HFF-Myc (cell line): Measurements from ENCODE around the gene TIGIT.
A peak's percentile ranks its signal among the peaks of the same experiment; 100 is the strongest.
"Not testable (repeated sequence)": the region's sequence is repeated elsewhere in the genome, so short reads cannot be mapped to it uniquely, and the experiment has no call there.

Source experiments
- DNase-seq: peaks from one replicate; pipeline ENCODE4 v3.0.0-alpha.2; 2011; ENCODE audit warnings: low read depth; ENCODE audit errors: extremely low read depth
- H3K4me3 ChIP-seq: replicated peaks from 2 replicates; pipeline ENCODE4 v1.5.1; 2011; ENCODE audit warnings: low read depth, mild to moderate bottlenecking, control low read depth, low read length
- TF ChIP-seq, protein P1 (sequence below): IDR thresholded peaks from 2 replicates; pipeline ENCODE4 v1.5.1; 2012; ENCODE audit warnings: mild to moderate bottlenecking, low read depth, low read length, control low read depth; ENCODE audit errors: missing control alignments

Gene TIGIT

DNA sequence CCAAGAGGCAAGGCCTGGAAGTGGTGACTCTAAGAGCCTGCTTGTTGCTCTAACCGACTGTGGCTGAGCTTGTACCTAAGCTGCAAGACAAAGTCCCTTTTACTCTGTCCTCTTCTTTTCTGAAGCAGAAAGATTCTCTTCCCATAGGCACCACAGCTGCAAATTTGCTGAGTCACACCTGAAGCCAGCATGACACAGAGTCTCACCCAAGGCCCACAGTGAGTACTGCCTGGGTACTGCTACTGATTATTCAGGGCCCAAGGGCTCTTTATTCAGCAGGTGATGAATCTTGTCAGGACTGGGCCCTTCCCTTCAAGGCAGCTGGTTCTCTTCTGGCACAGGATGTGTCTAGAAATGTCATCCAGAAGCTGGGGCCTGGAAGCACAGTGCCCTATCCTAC, 18.9 kb upstream of the TIGIT start:
- no peak overlapping the region for H3K4me3 ChIP-seq
- TF ChIP-seq, protein P1, sequence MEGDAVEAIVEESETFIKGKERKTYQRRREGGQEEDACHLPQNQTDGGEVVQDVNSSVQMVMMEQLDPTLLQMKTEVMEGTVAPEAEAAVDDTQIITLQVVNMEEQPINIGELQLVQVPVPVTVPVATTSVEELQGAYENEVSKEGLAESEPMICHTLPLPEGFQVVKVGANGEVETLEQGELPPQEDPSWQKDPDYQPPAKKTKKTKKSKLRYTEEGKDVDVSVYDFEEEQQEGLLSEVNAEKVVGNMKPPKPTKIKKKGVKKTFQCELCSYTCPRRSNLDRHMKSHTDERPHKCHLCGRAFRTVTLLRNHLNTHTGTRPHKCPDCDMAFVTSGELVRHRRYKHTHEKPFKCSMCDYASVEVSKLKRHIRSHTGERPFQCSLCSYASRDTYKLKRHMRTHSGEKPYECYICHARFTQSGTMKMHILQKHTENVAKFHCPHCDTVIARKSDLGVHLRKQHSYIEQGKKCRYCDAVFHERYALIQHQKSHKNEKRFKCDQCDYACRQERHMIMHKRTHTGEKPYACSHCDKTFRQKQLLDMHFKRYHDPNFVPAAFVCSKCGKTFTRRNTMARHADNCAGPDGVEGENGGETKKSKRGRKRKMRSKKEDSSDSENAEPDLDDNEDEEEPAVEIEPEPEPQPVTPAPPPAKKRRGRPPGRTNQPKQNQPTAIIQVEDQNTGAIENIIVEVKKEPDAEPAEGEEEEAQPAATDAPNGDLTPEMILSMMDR = no peak
- DNase-seq = no peak

DNA sequence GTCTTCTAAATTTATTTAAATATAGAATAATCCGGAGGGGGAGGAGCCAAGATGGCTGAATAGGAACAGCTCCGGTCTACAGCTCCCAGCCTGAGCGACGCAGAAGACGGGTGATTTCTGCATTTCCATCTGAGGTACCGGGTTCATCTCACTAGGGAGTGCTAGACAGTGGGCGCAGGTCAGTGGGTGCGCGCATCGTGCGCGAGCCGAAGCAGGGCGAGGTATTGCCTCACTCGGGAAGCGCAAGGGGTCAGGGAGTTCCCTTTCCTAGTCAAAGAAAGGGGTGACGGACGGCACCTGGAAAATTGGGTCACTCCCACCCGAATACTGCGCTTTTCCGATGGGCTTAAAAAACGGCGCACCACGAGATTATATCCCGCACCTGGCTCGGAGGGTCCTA, 17.0 kb upstream of the TIGIT start:
- DNase-seq, H3K4me3 ChIP-seq: not testable (repeated sequence)

DNA sequence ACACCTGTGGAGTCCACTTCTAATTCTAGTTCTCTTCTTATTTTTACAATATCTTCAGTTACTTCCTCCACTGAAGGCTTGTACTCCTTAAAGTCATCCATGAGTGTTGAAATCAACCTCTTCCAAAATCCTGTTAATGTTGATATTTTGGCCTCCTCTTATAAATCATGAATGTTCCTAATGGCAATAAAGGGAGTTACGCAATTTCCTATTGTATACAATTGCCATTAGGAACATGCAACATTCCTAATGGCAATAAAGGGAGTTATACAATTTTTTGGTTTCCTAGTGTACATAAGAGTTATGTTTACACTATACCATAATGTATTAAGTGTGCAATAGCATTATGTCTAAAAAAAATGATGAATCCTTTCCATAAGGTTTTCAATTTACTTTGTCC, 9.2 kb upstream of the TIGIT start:
- TF ChIP-seq, protein P1 = no peak
- H3K4me3 ChIP-seq = no peak overlapping the region
- no peak for DNase-seq

DNA sequence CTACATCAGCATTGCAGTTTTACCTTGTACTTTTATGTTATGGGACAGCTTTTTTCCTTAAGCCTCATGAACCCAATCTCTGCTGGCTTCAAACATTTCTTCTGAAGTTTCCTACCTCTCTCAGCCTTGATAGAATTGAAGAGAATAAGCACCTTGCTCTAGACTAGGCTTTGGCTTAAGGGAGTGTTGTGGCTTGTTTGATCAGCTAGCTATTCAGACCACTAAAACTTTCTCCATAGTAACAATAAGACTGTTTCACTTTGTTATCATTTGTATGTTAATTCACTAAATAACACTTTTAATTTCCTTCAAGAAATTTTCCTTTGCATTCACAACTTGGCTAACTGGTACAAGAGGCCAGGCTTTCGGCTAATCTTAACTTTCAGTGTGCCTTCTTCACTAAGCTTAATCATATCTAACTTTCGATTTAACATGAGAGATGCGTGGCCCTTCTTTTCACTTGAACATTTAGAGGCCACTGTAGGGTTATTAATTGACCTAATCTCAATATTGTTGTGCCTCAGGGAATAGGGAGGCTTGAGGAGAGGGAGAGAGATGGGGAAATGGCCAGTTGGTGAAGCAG, 8.1 kb upstream of the TIGIT start:
- no peak overlapping the region for H3K4me3 ChIP-seq
- no peak for DNase-seq
- TF ChIP-seq, protein P1 = no peak

DNA sequence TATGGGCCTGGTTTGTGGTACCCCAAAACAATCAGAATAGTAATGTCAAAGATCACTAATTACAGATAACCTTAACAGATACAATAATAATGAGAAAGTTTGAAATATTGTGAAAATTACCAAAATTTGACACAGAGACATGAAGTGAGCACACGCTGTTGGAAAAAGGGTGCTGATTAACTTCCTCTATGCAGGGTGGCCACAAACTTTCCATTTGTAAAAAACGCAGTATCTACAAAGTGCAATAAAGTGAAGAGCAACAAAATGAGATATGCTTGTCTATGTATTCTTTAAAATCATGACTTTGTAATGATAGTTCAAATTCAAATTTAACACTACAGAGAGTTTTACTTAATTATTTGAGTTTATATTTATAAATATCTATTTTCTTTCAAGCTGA, 7.6 kb upstream of the TIGIT start:
- no peak overlapping the region for H3K4me3 ChIP-seq
- DNase-seq = no peak
- TF ChIP-seq, protein P1 = no peak

- DNase-seq = no peak
- TF ChIP-seq, protein P1 = peak; percentile 85
- H3K4me3 ChIP-seq = no peak overlapping the region
Observed at GRCh38 chr3:114290911-114291901, 2.6 kb upstream of the TIGIT start.

- TF ChIP-seq, protein P1 = no peak
- H3K4me3 ChIP-seq = no peak overlapping the region
- DNase-seq = no peak
Observed at GRCh38 chr3:114294940-114295480, 1.2 kb downstream of the TIGIT start.
